SU-DHL-6 (cell line): ENCODE measurements around the gene POLR2J.

Source experiments
- EZH2phosphoT487 ChIP-seq: fragments of 200-600 bp; sonication (generic), shearing (Covaris generic); conservative IDR thresholded peaks from 2 replicates; pipeline ENCODE4 v1.6.1; 2018; ENCODE audit warnings: mild to moderate bottlenecking, antibody characterized with exemption, low read length, moderate library complexity, mixed read lengths
- TF ChIP-seq, protein P1 (sequence below): fragments of 200-600 bp; sonication (generic); IDR thresholded peaks from one replicate; pipeline ENCODE4 v1.5.1; 2017; ENCODE audit warnings: antibody characterized with exemption, mild to moderate bottlenecking, low read length, moderate library complexity; ENCODE audit not compliant: insufficient read depth, poor library complexity, severe bottlenecking

DNA sequence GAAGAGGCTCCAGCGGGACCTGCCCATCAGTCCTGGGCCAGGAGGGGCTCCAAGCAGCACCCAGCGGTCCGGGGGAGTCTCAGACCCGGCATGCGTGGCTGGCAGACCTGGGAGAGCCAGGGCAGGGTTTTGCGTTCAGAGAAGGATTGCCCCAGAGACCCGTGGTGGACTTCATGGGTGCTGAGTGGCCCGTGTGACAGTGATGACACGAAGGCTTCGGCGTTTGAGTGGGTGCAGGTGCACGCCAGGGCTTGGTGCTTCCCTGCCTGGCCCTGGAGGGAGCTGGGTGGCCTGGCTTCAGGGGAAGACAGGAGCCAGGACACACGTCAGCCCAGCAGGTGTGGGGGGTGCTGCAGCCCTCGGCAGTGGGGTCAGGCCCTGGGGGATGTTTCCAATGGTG is 31.4 kb downstream of the POLR2J start:
- TF ChIP-seq, protein P1, sequence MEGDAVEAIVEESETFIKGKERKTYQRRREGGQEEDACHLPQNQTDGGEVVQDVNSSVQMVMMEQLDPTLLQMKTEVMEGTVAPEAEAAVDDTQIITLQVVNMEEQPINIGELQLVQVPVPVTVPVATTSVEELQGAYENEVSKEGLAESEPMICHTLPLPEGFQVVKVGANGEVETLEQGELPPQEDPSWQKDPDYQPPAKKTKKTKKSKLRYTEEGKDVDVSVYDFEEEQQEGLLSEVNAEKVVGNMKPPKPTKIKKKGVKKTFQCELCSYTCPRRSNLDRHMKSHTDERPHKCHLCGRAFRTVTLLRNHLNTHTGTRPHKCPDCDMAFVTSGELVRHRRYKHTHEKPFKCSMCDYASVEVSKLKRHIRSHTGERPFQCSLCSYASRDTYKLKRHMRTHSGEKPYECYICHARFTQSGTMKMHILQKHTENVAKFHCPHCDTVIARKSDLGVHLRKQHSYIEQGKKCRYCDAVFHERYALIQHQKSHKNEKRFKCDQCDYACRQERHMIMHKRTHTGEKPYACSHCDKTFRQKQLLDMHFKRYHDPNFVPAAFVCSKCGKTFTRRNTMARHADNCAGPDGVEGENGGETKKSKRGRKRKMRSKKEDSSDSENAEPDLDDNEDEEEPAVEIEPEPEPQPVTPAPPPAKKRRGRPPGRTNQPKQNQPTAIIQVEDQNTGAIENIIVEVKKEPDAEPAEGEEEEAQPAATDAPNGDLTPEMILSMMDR = no peak
- TF ChIP-seq EZH2phosphoT487 = no peak
